AG04450 (cell line): ENCODE results near the gene CRCP. TPM values are rescaled to one million over a fixed set of nuclear protein-coding genes. Genes with fewer than 3 reads are reported as not detected.

Experiments
- CTCF ChIA-PET: fragments of 300-600, 350-600 bp; formaldehyde crosslinking; extraction: SDS; loops from one replicate; lab custom pipeline; 2022; ENCODE audit warnings: antibody characterized with exemption, inconsistent platforms; lab: Charles Lee
- POLR2A ChIA-PET: fragments of 350-600 bp; formaldehyde crosslinking; extraction: SDS; loops from one replicate; lab custom pipeline; 2021; ENCODE audit warnings: antibody characterized with exemption, inconsistent platforms; lab: Yijun Ruan, JAX
- DNase-seq: peaks from one replicate; pipeline ENCODE4 v3.0.0-alpha.2; 2011; ENCODE audit warnings: low read depth, low spot score
- H3K27ac ChIP-seq: one replicate; pipeline ENCODE4 v1.5.1; 2012; ENCODE audit warnings: low read depth, low read length, control low read depth
- H3K27me3 ChIP-seq: one replicate; pipeline ENCODE4 v1.6.0; 2012; ENCODE audit warnings: low read length; ENCODE audit not compliant: control insufficient read depth, insufficient read depth
- H3K4me3 ChIP-seq: 2 replicates; pipeline ENCODE4 v1.5.1; 2011; ENCODE audit warnings: mild to moderate bottlenecking, low read depth, low read length, control low read depth
- H3K9me3 ChIP-seq: 2 replicates; pipeline ENCODE4 v1.5.1; 2012; ENCODE audit warnings: low read length; ENCODE audit not compliant: control insufficient read depth, insufficient read depth
- CTCF ChIP-seq: IDR thresholded peaks from 2 replicates; pipeline ENCODE4 v1.5.1; 2011; ENCODE audit warnings: low read depth, low read length, control low read depth, inconsistent platforms
- polyA plus RNA-seq: library from polyadenylated mRNA; depleted of rRNA; stranded (reverse); fragments of >200 nt; gene quantifications from 2 replicates; pipeline ENCODE4 v1.2.3, GENCODE V29; 2011

Gene CRCP
- polyA plus RNA-seq, 1 experiment: 28.5 TPM

DNA sequence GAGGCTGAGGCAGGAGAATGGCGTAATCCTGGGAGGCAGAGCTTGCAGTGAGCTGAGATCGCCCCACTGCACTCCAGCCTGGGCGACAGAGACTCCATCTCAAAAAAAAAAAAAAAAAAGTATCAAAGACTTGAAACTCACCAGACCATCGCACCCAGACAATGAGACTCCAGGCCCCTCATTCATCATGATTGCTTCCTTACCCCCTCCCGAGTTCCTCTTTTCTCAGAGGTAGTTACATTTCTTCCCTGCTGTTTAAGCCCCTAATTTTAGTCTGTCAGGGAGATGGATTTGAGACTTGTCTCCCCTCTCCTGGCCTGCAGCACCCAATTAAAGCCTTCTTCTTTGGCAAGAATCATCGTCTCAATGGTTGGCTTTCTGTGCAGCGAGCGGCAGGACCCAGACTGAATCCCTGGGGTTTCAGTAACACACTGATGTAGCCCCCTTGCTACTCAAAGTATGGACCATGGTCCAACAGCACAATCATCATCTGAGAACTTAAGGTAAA lies 71.1 kb downstream of the CRCP start:
- POLR2A ChIA-PET: no interaction called here
- Histone ChIP-seq H3K27me3 (no peaks in the 10 kb centered on the region), H3K4me3 (no peak overlapping the region), H3K27ac (no peak overlapping the region), H3K9me3 (peaks cover 10% of the 10 kb centered on the region)
- CTCF ChIA-PET: no interaction called here
- DNase-seq: no peak
- no peak for TF ChIP-seq CTCF

DNA sequence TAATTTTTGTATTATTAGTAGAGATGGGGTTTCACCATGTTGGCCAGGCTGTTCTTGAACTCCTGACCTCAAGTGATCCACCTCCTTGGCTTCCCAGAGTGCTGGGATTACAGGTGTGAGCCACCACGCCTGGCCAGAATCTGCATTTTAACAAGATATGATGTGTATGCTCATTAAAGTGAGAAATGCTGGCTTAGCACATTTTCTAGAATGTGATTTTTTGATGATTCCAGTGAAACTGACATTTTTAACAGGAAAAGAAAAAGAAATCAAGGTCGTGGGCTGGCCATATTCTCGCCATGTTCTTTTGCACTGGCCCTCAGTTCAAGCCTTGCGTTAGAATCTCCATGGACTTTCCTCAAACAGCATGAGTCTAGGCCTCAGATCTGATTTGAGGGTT lies 72.3 kb downstream of the CRCP start:
- peaks cover 10% of the 10 kb centered on the region for H3K9me3 ChIP-seq
- ChIA-PET CTCF (interaction anchor here (0.6 kb wide), 1 partner anchor 156 kb away, joined by 12 read pairs; no protein-coding TSS in a partner anchor), POLR2A (no interaction called here)
- no peak overlapping the region for H3K27ac ChIP-seq
- H3K4me3 ChIP-seq: no peak overlapping the region
- TF ChIP-seq CTCF: no peak
- no peak for DNase-seq
- no peaks in the 10 kb centered on the region for H3K27me3 ChIP-seq

- TF ChIP-seq CTCF: no peak
- ChIA-PET CTCF (interaction anchor here (0.6 kb wide), 2 partner anchors 11 to 157 kb away, joined by 3 to 12 read pairs; no protein-coding TSS in a partner anchor), POLR2A (interaction anchor here (0.6 kb wide), 1 partner anchor 132 kb away, joined by 4 read pairs; no protein-coding TSS in a partner anchor)
- no peak for DNase-seq
- Histone ChIP-seq H3K9me3 (peaks cover 10% of the 10 kb centered on the region), H3K27ac (no peak overlapping the region), H3K27me3 (no peaks in the 10 kb centered on the region), H3K4me3 (no peak overlapping the region)
Measured at GRCh38 chr7:66187905-66188304, 73.3 kb downstream of the CRCP start.

GRCh38 chr7:66188645-66189044 lies 74.0 kb downstream of the CRCP start:
- ChIA-PET CTCF (interaction anchor here (0.6 kb wide), 1 partner anchor 11 kb away, joined by 3 read pairs; no protein-coding TSS in a partner anchor), POLR2A (no interaction called here)
- no peak overlapping the region for H3K27ac ChIP-seq
- H3K27me3 ChIP-seq: no peaks in the 10 kb centered on the region
- peaks cover 10% of the 10 kb centered on the region for H3K9me3 ChIP-seq
- no peak for DNase-seq
- H3K4me3 ChIP-seq: no peak overlapping the region
- no peak for TF ChIP-seq CTCF

DNA sequence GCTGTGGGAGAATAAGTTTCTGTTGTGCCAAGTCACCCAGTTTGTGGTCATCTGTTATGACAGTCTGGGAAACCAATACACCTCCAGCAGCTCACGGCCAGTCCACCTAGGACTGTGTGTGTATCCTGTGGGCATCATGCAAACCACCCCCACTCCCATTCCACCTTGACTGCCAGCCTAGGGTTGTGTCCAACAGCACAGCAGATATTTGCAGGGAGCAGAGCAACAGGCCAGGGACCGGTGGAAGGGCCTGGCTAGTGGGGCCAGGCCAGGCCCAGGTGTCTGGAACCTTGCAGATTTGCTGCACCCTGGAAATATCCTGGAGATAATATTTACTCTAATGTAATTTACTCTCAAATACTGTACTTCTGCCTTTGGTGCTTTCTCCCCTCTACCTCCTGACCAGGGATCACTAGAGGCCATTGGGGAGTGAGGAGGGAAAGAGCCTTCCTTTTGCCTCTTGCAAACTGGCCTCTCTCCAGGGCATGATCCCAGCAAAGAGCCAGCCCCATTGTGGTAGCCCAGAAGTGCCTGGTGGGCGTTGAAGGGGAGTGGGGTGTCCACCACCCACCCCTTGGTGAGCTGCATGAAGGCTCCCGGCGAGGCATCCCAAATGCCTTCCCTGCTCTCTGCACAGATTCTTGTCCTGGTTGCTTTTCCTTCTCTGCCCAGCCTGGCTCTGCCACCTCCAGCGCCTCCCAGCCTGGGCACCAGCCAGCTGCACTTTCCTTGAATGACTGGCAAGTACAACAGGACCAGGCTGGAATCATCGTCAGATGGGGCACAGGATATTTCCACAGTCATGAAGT lies 75.3 kb downstream of the CRCP start:
- ChIA-PET CTCF (no interaction called here), POLR2A (no interaction called here)
- no peak for TF ChIP-seq CTCF
- Histone ChIP-seq H3K4me3 (no peak overlapping the region), H3K9me3 (peaks cover 10% of the 10 kb centered on the region), H3K27me3 (no peaks in the 10 kb centered on the region), H3K27ac (no peak overlapping the region)
- DNase-seq: no peak
